GM18505 (cell line): ENCODE results near the gene CACNA1B.

ENCODE experiments used
- ATAC-seq: cut with Tn5 transposase; IDR thresholded peaks from one replicate; pipeline ENCODE4 v1.9.1; 2021; ENCODE audit not compliant: unreplicated experiment
- POLR2A ChIP-seq: IDR thresholded peaks from 4 replicates; pipeline ENCODE4 v1.6.1; 2011; ENCODE audit warnings: borderline replicate concordance; ENCODE audit not compliant: insufficient read depth, insufficient read length; ENCODE audit errors: extremely low read depth

CACNA1B gene

GRCh38 chr9:137837345-137838278 lies 40.0 kb upstream of the CACNA1B start:
- no peak for ATAC-seq
- peak; percentile 9 for TF ChIP-seq POLR2A

DNA sequence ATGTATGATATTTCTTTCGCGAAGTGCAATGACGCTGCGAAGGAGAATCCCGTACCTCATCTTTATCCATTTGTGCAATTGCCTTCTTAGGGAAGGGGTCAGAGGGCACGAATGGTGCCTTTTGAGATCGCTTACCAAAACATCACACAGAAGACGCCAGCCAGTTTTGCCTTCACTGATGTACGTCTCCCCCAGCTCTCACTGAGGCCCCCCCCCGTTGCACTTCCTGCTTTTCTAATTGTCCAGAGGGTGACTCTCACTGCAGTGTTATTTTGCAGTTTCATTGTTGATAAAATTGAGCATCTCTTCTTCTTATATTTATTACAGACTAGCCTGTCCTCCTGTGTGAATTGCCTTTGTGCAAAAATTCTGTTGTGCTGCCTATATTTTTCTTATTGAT lies 39.0 kb upstream of the CACNA1B start:
- no peak for ATAC-seq
- TF ChIP-seq POLR2A: no peak

DNA sequence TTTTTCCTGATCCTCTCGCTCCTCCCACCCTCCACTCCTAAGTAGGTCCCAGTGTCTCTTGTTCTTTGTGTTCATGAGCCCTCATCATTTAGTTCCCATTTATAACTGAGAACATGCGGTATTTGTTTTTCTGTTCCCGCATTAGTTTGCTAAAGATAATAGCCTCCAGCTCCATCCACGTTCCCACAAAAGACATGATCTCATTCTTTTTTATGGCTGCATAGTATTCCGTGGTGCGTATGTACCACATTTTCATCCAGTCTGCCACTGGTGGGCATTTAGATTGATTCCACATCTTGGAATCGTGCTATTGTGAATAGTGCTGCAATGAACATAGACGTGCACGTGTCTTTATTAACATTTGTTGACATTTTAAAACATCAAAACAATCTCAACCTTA lies 34.2 kb upstream of the CACNA1B start:
- no peak for ATAC-seq
- TF ChIP-seq POLR2A: no peak

DNA sequence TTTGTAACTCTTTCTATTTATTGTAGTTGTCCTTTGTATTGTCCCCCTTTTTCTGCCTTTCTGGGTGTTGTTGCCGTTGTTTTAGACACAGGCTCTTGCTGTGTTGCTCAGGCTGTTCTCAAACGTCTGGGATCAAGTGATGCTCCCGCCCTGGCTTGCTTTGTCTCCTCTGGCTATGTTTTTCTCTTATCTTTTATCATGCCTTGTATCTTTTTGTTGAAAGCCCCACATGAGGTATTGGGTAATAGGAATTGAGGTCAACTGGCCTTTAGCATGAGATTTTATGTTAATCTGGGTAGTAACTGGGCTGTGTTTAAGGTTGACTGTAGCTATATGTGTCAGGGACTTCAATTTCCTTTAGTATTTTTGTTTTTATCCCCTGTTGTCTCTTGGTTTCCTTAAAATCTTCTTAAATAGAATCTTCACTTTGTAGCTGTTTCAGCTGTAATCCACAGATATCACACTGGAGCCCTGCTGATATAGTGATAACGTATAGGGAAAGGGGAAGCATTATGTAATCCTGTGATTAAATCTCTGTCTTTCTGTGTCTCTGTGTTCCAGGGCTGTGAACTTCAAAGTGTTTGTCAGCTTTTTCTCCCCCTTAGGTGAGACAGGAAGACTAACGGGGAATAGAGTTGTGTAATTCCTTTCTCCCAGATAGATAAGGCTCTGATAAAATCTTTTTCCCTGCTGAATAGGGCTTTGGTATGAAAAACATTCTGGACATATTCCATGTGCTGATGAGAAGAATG lies 25.9 kb upstream of the CACNA1B start:
- no peak for TF ChIP-seq POLR2A
- no peak for ATAC-seq

DNA sequence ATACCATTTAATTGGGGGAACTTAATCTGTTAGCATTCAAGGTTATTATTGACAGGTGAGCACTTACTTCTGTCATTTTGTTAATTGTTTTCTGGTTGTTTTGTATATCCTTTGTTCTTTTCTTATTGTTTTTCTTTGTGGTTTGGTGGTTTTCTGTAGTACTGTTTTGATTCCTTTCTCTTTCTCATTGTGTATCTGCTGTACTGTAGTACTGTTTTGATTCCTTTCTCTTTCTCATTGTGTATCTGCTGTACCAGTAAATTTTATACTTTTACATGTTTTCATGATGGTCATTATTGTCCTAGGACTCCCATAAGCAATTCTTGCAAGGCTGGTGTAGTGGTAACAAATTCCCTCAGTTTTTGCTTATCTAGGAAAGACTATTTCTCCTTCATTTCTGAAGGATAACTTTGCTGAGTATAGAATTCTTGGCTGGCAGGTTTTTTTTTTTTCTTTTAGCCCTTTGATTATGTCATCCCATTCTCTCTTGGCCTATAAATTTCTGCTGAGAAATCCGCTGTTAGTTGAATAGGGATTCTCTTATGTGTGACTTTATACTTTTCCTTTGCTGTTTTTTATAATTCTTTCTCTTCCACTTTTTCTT lies 24.1 kb upstream of the CACNA1B start:
- no peak for ATAC-seq
- no peak for TF ChIP-seq POLR2A

DNA sequence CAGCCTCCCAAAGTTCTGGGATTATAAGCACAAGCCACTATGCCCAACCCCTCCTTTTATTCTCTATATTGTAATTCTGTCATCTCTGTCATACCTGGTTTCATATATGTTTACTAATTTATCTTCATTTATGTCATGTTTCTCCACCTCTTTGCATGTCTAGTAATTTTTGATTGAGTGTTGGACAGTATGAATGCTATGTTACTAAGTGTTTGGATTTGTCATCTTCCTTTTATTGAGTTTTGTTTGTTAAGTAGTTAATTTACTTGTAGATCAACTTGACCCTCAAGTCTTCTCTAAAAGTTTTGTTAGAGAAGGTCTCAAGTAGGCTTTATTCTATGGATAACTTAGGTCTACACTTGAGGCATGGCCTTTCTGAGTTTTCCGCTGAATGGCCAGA lies 17.2 kb upstream of the CACNA1B start:
- ATAC-seq: no peak
- TF ChIP-seq POLR2A: no peak

DNA sequence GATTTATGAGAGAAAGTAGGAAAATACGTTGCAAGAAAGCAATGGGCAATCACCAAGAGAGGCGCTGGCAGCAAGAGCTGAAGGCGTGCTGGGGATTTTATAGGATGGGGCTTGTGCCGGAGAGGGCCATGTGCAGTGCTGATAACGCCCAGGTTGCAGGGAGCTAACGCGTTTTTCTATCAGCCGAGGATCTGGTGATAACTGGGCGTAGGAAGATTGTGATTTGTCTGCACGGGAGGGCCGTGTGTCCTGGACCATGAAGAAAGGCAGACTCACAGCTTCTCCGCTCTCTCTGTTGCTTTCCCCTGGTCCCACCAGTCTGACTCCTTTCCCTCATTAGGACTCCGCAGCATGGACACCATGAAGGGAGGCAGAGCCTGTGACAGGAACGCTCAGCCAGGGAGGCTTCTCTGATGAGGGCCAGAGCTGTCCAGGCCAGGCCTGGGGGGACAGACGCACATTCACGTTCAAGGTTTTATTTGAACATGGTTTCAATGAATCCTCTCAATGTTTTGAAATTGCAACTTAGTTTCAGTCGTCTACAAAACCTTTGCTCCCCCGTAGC lies 11.9 kb upstream of the CACNA1B start:
- ATAC-seq: no peak
- TF ChIP-seq POLR2A: no peak

GRCh38 chr9:137866226-137867141 lies 11.1 kb upstream of the CACNA1B start:
- no peak for TF ChIP-seq POLR2A
- no peak for ATAC-seq

GRCh38 chr9:137870432-137870831 lies 7.2 kb upstream of the CACNA1B start:
- no peak for ATAC-seq
- TF ChIP-seq POLR2A: no peak

- no peak for ATAC-seq
- TF ChIP-seq POLR2A: no peak
Measured at GRCh38 chr9:137872296-137872695, 5.3 kb upstream of the CACNA1B start.

GRCh38 chr9:137873408-137873807 lies 4.2 kb upstream of the CACNA1B start:
- no peak for ATAC-seq
- TF ChIP-seq POLR2A: no peak

GRCh38 chr9:137873858-137874362 lies 3.7 kb upstream of the CACNA1B start:
- TF ChIP-seq POLR2A: no peak
- ATAC-seq: no peak

GRCh38 chr9:137875354-137875753 lies 2.2 kb upstream of the CACNA1B start:
- no peak for TF ChIP-seq POLR2A
- no peak for ATAC-seq

DNA sequence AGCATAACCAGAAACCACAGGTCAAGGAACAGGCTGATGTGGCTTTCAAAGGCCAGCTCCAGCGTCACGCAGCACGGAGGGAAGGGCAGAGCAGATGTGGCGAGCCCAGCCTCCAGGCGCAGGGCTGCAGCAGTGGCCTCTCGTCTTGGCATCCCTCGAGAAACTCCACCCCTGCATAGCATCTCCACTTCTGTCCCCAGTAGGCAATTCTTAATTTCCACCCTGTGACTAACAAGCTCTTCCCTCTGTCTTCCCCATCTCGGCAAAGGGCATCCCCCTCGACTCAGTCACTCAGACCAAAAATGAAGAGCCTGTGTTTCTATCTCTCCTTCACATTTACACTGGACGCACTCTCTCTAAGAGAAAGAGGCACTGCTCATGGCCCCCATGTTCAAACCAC lies 1.7 kb upstream of the CACNA1B start:
- TF ChIP-seq POLR2A: no peak
- no peak for ATAC-seq
